Immature natural killer cell (primary cell): ENCODE measurements around the gene CCDC174. TPM values are rescaled to one million over a fixed set of nuclear protein-coding genes. Genes with fewer than 3 reads are reported as not detected.

ENCODE experiments used
- DNase-seq, 3 donors: peaks; one replicate each; pipeline ENCODE4 v3.0.0; 2022; ENCODE audit warnings: mixed read lengths in 1 of 3
- H3K27ac Mint-ChIP-seq, 6 donors: one replicate each; pipeline ENCODE4 v1.8.0; 2020; ENCODE audit warnings: mixed read lengths in 6 of 6, mild to moderate bottlenecking in 5 of 6, inconsistent platforms in 4 of 6, moderate library complexity in 3 of 6
- H3K27me3 Mint-ChIP-seq, 3 donors: one replicate each; pipeline ENCODE4 v1.8.0; 2020 to 2021; ENCODE audit warnings: low read depth in 3 of 3, mild to moderate bottlenecking in 3 of 3, mixed read lengths in 3 of 3, moderate library complexity in 3 of 3, inconsistent platforms in 1 of 3
- H3K36me3 Mint-ChIP-seq, 3 donors: one replicate each; pipeline ENCODE4 v1.8.0; 2020; ENCODE audit warnings: mixed read lengths in 3 of 3, inconsistent platforms in 2 of 3, mild to moderate bottlenecking in 2 of 3
- H3K4me1 Mint-ChIP-seq, 2 donors: one replicate each; pipeline ENCODE4 v1.8.0; 2020; ENCODE audit warnings: inconsistent platforms in 2 of 2, mild to moderate bottlenecking in 2 of 2, mixed read lengths in 2 of 2, moderate library complexity in 1 of 2
- H3K4me3 Mint-ChIP-seq, 5 donors: one replicate each; pipeline ENCODE4 v1.8.0; 2020; ENCODE audit warnings: mild to moderate bottlenecking in 5 of 5, mixed read lengths in 5 of 5, inconsistent platforms in 3 of 5, moderate library complexity in 3 of 5
- H3K9me3 Mint-ChIP-seq, 6 donors: one replicate each; pipeline ENCODE4 v1.8.0; 2020; ENCODE audit warnings: mild to moderate bottlenecking in 6 of 6, mixed read lengths in 6 of 6, inconsistent platforms in 4 of 6, moderate library complexity in 3 of 6
- polyA plus RNA-seq, 3 donors: library from polyadenylated mRNA; unstranded; fragments of 300-500 nt; fragmentation: Illumina TruSeq; gene quantifications; one replicate each; pipeline ENCODE4 v1.2.3, GENCODE V29; 2021

Gene CCDC174
- polyA plus RNA-seq, 3 donors from 2014 or later: 12.2 to 29.4 (median 14.0) TPM

DNA sequence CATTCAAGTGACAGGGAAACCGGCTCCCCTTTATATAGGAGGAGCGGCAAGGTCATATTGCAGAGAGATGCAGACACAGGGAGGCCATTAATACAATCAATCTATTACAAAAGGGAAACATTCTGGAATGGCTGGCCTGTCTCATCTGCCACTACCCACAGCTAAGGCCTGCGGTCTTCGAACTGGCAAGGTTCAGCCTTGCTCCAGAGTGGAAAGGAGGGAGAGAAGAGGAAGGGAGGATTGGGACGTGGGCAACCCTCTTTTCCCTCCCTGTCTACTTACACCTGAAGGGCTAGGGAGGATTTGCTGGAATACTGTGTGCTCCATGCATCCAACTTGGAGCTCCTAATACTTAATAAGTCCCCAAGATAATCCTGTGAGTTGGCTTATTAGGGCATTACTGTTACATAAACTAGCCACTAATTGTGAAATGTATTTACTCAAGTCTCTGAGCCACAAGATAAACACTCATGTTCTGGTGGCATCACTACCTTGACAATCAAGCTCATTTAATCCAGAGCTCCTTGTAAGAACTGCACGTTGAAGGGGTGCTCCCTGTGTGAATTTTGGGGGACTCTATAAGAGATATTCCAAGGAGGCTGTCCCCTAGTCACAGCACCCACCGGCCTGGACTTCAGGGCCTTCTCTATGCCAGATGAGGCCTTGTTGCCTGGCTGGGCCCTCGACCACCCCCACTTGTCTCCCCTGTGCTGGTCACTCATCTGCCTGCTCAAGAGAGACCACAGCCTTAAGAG lies 19.7 kb upstream of the CCDC174 start:
- no peak for DNase-seq
- Mint-ChIP-seq H3K9me3 (no peaks in the 10 kb centered on the region), H3K36me3 (no peaks in the 10 kb centered on the region), H3K4me3 (no peak overlapping the region), H3K27me3 (peaks cover 5 to 17% (median 5%) of the 10 kb centered on the region in 3 donors), H3K4me1 (no peaks in the 10 kb centered on the region), H3K27ac (no peak overlapping the region)

DNA sequence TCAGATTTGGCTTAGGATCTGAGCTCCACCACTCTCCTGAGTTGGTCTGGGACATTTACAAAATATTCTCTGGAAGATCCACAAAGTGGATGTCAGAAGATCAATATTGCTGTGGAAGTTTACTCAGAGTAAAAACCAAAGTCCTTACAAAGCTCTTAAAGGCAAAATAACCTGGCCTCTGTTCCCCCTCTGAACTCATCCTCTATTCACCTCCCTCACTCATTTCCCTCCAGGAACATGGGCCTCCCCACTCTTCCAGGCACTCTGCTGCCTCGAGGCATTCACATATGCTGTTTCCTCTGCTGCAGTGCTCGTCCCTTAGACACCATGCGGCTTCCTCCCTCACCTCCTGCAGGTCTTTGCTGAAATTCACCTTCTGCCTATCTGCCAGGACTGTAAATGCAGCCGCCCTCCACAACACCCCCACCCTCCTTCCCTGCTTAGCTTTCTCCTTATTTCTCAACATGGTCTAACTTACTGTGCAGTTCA lies 19.1 kb upstream of the CCDC174 start:
- Mint-ChIP-seq H3K27me3 (peaks cover 5 to 13% (median 5%) of the 10 kb centered on the region in 3 donors), H3K4me1 (no peaks in the 10 kb centered on the region), H3K36me3 (no peaks in the 10 kb centered on the region), H3K9me3 (no peaks in the 10 kb centered on the region), H3K4me3 (no peak overlapping the region), H3K27ac (no peak overlapping the region)
- DNase-seq: no peak

- H3K4me3 Mint-ChIP-seq: no peak overlapping the region
- H3K27me3 Mint-ChIP-seq: peaks cover 0 to 14% (median 12%) of the 10 kb centered on the region in 3 donors
- no peak for DNase-seq
- H3K36me3 Mint-ChIP-seq: no peaks in the 10 kb centered on the region
- no peak overlapping the region for H3K27ac Mint-ChIP-seq
- H3K9me3 Mint-ChIP-seq: no peaks in the 10 kb centered on the region
- H3K4me1 Mint-ChIP-seq: no peaks in the 10 kb centered on the region
Measured at GRCh38 chr3:14633417-14633816, 18.1 kb upstream of the CCDC174 start.

- peak; percentile 45 to 49 (median 46) for DNase-seq
- Mint-ChIP-seq H3K36me3 (no peaks in the 10 kb centered on the region), H3K4me3 (no peak overlapping the region), H3K27me3 (peaks cover 0 to 13% (median 11%) of the 10 kb centered on the region in 3 donors), H3K27ac (no peak overlapping the region), H3K4me1 (no peaks in the 10 kb centered on the region), H3K9me3 (no peaks in the 10 kb centered on the region)
Measured at GRCh38 chr3:14633819-14634424, 17.6 kb upstream of the CCDC174 start.

DNA sequence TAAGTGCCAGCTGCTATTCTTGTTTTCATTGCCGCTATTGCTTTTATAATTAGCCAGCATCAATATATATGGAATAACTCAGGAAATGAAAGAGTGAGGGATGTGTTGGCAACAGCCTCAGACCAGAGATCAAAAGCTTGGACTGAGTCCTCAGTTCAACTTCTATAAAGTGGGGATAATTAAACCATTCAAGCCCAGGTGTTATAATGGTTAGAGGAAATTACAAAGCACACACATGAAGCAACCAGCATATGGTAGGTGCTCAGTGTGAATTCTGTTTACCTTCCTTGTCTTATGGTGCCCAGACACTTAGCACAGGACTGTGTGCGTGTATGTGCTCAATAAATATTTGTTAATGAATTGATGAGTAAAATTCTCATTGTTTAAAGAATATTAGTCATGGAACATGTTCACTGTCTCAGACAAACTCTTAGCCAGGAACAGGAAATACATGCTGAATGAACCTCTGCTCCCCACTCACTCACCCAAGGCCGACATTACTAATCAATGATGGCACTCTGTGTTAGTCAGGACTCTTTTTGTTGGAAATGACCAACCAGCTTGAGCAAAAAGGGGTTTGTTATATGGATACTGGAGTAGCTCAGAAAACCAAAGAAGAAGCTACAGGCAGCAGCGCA lies 16.7 kb upstream of the CCDC174 start:
- Mint-ChIP-seq H3K9me3 (no peaks in the 10 kb centered on the region), H3K27ac (no peak overlapping the region), H3K4me3 (no peak overlapping the region), H3K4me1 (no peaks in the 10 kb centered on the region), H3K27me3 (peaks cover 0 to 13% (median 11%) of the 10 kb centered on the region in 3 donors), H3K36me3 (no peaks in the 10 kb centered on the region)
- no peak for DNase-seq

GRCh38 chr3:14636496-14637087 lies 15.0 kb upstream of the CCDC174 start:
- DNase-seq: no peak
- Mint-ChIP-seq H3K9me3 (no peaks in the 10 kb centered on the region), H3K27me3 (peaks cover 0 to 17% (median 11%) of the 10 kb centered on the region in 3 donors), H3K36me3 (no peaks in the 10 kb centered on the region), H3K4me3 (no peak overlapping the region), H3K4me1 (no peaks in the 10 kb centered on the region), H3K27ac (no peak overlapping the region)

DNA sequence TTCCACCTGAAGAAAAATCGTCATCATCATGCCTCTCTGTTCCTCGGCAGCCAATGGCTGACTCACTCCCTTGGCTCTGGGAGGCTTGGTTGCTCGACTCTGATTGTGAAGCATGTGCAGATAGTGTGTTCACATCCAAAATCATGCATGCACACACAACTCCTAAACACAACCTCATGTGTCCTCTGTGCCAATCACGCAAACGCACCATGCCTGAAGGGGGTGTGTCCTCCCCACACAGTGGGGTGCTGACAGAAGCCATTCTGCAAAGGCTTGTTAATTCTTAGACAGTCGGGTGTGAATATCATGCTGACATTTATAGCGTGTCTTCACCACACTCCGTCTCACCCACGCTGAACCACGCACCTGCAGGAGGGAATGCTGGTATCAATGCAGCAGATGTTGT lies 11.4 kb upstream of the CCDC174 start:
- Mint-ChIP-seq H3K9me3 (no peaks in the 10 kb centered on the region), H3K27me3 (peaks cover 0 to 15% (median 11%) of the 10 kb centered on the region in 3 donors), H3K36me3 (no peaks in the 10 kb centered on the region), H3K4me3 (no peak overlapping the region), H3K4me1 (peaks cover 2% of the 10 kb centered on the region in 2 donors), H3K27ac (no peak overlapping the region)
- no peak for DNase-seq

DNA sequence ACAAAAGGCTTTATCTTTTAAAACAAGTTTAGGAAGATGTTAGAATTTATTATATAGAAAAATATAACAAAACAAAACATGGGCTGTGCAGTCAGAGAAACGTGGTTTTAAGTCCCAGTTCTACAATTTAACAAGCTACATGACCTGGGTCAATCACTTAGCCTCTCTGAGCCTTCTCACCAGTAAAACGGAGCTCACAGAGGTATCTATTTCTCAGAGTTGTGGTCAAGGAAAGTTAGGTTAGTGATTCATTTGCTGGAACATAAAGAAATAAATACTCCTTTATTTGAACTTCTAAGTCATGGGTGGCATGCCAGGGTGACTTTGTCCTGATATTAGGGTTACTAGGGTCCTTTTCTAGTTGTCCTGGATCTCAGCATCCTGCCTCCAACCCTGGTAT lies 10.8 kb upstream of the CCDC174 start:
- no peak overlapping the region for H3K4me3 Mint-ChIP-seq

DNA sequence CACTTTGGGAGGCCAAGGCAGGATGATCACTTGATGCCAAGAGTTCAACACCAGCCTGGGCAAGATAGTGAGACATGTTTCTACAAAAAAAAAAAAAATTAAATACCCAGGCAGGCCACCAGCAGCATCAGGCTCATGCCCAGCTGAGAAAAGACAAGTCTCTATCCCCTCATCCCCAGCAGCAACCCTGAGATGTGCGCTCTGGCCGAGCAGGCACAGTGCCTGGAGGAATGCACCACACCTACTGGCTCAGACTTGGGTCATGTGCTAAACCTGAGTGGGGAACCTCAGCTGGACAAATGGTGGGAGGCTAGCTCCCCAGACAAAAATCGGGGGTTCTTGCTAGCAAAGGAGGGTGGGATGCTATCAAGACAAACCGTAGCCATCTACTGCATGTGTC lies 10.2 kb upstream of the CCDC174 start:
- peaks cover 0 to 15% (median 11%) of the 10 kb centered on the region in 3 donors for H3K27me3 Mint-ChIP-seq
- no peaks in the 10 kb centered on the region for H3K36me3 Mint-ChIP-seq
- H3K4me1 Mint-ChIP-seq: peaks cover 12 to 13% of the 10 kb centered on the region in 2 donors
- H3K27ac Mint-ChIP-seq: no peak overlapping the region
- H3K4me3 Mint-ChIP-seq: no peak overlapping the region
- no peak for DNase-seq
- no peaks in the 10 kb centered on the region for H3K9me3 Mint-ChIP-seq

More for the DNA sequence above, 10.8 kb upstream of the CCDC174 start:
- DNase-seq: no peak
- no peaks in the 10 kb centered on the region for H3K9me3 Mint-ChIP-seq
- H3K4me1 Mint-ChIP-seq: peaks cover 7 to 8% of the 10 kb centered on the region in 2 donors
- no peaks in the 10 kb centered on the region for H3K36me3 Mint-ChIP-seq
- peaks cover 0 to 15% (median 11%) of the 10 kb centered on the region in 3 donors for H3K27me3 Mint-ChIP-seq
- no peak overlapping the region for H3K27ac Mint-ChIP-seq

- Mint-ChIP-seq H3K27me3 (peaks cover under 1 to 10% (median 1%) of the 10 kb centered on the region in 3 donors), H3K4me1 (peaks cover 19 to 29% of the 10 kb centered on the region in 2 donors), H3K27ac (peak overlapping the region in 2 of 6 donors; percentile 17 to 54), H3K36me3 (no peaks in the 10 kb centered on the region), H3K4me3 (no peak overlapping the region), H3K9me3 (no peaks in the 10 kb centered on the region)
- peak; percentile 7 to 22 (median 13) for DNase-seq
Measured at GRCh38 chr3:14645453-14645852, 6.1 kb upstream of the CCDC174 start.

GRCh38 chr3:14646131-14646573 lies 5.4 kb upstream of the CCDC174 start:
- no peak overlapping the region for H3K4me3 Mint-ChIP-seq
- peaks cover 2 to 12% (median 3%) of the 10 kb centered on the region in 3 donors for H3K27me3 Mint-ChIP-seq
- peaks cover 26 to 36% of the 10 kb centered on the region in 2 donors for H3K4me1 Mint-ChIP-seq
- H3K36me3 Mint-ChIP-seq: no peaks in the 10 kb centered on the region
- no peaks in the 10 kb centered on the region for H3K9me3 Mint-ChIP-seq
- no peak for DNase-seq
- peak overlapping the region in 3 of 6 donors; percentile 5 to 54 (median 50) for H3K27ac Mint-ChIP-seq

DNA sequence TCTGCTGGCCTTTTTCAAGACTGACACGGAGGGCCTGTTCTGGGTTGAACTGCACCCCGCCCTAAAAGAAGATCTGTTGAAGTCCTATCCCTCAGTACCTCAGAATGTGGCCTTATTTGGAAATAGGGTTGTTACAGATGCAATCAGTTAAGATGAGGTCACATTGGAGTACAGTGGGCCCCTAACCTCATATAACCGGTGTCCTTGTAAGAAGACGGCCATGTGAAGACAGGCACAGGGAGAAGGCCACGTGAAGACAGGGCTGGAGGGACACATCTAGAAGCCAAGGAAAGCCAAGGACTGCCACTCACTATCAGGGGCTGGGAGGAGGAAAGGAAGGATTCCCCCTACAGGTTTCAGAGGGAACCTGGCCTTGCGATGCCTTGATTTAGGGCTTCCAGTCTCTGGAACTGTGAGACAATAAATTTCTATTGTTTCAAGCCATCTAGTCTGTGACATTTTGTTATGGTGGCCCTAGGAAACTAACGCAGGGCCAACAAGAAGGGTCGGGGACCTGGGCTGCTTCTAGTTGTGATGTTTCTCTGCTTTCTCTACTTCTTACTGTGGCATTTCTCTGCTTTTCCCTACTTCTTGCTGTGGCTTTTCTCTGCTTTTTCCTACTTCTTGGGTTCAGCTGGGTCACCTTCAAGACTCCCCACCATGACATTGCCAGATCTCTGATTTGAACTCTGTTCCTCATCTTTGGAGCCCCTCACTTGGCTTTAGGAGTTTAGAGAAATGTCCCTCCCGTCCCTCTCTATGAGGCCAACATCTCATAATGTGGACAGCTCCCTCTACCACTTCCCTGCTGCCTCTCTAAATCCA lies 4.8 kb upstream of the CCDC174 start:
- Mint-ChIP-seq H3K27ac (peak overlapping the region in 1 of 6 donors; percentile 54), H3K27me3 (peaks cover 4 to 16% (median 6%) of the 10 kb centered on the region in 3 donors), H3K4me3 (no peak overlapping the region)

More for the DNA sequence above, 4.8 kb upstream of the CCDC174 start:
- H3K9me3 Mint-ChIP-seq: no peaks in the 10 kb centered on the region
- no peaks in the 10 kb centered on the region for H3K36me3 Mint-ChIP-seq
- no peak for DNase-seq
- H3K4me1 Mint-ChIP-seq: peaks cover 32 to 40% of the 10 kb centered on the region in 2 donors
